HL-60 (cell line): ENCODE data around the gene FBXW7.

ENCODE experiments used
- CTCF ChIP-seq: IDR thresholded peaks from one replicate; pipeline ENCODE4 v1.5.1; 2011; ENCODE audit warnings: low read length, control low read depth, inconsistent platforms; ENCODE audit not compliant: insufficient read depth
- POLR2AphosphoS5 ChIP-seq: IDR thresholded peaks from 2 replicates; pipeline ENCODE4 v1.6.1; 2012; ENCODE audit warnings: low read depth

GRCh38 chr4:152480326-152480725 is 55.6 kb downstream of the FBXW7 start:
- TF ChIP-seq CTCF (no peak), POLR2AphosphoS5 (no peak)
